ENCODE data around the gene FAAH.

The FAAH gene

GRCh38 chr1:46423574-46424240 is 29.6 kb downstream of the FAAH start:
- DNase-seq = no peak

- no peak for DNase-seq
These were observed 30.6 kb downstream of the FAAH start for GRCh38 chr1:46424730-46425129.

DNA sequence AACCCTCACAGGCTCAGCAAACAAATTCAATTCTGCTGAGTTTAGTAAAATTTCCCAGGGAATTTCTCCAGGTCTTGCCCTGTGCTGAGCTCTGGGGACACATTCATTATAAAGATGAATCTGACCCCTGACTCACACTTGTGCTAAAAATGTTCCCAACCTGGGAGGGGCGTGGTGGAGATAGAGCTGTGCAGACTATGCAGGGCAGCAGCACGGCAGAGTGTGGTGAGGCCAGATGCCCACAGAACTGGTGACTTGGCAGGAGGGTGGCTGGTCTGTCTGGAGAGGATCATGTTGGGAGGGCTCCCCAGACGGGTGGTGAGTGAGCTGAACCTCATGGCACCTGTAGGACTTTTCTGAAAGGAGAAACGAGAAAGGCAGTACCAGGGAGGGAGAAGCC is 31.6 kb downstream of the FAAH start:
- DNase-seq = no peak

DNA sequence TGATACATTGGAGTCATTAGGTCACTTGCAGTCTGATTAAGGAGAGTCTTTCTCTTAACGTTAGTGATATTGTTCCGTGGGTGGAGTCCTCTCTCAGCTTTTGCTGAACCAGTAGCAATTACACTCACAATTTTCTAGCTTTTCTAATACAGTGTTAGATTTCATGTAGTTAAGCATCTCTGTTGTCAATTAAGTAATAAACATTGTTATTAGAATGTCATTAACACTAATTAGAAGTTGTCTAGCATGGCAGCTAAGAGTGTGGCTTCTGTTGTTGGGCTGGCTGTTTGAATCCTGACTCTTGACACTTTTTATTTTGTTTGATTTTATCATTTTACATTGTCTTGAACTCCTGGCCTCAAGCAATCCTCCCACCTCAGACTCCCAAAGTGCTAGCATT is 33.4 kb downstream of the FAAH start:
- DNase-seq = no peak

DNA sequence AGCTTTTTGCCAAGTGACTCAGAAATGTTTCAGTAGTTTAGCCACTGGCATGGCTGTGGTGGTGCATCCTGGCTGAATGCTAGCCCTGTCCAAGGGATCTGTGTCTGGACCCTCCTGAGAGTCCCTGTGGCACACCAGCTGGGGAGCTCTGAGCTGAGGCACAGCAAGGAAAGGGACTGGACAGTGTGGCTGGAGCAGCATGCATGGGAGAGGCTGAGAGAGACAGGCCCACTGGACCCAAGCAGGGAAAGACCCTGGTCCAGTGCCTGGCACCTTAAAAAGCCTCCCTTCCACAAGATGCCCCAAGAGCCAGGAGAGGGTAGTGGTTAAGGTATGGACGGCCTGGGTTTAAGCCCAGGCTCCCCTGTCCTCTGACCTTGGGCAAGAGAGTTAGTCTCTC is 35.3 kb downstream of the FAAH start:
- no peak for DNase-seq

- DNase-seq = no peak
These were observed 37.6 kb downstream of the FAAH start for GRCh38 chr1:46431695-46432094.

GRCh38 chr1:46432781-46433327 is 38.7 kb downstream of the FAAH start:
- DNase-seq = no peak

GRCh38 chr1:46434358-46434757 is 40.2 kb downstream of the FAAH start:
- DNase-seq = no peak

DNA sequence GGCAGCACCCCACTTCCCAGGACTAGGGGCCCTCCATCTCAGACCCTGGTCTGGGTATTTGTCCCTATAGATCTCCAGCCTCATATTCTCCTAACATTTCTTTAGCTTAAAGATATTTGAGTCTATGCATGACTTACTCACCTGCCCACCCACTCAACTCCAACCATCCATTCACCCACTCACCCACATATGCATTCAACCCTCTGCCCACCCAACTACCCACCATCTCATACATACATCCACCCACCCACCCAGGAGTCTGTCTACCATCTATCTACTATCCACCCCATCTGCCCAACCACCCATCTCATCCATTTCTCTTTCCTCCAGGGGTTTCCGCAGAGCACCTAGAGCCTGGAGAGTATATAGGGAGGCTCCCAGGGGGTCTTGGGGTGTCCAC is 42.7 kb downstream of the FAAH start:
- DNase-seq = no peak

- no peak for DNase-seq
These were observed 43.6 kb downstream of the FAAH start for GRCh38 chr1:46437723-46438122.

- no peak for DNase-seq
These were observed 44.2 kb downstream of the FAAH start for GRCh38 chr1:46438346-46438745.

DNA sequence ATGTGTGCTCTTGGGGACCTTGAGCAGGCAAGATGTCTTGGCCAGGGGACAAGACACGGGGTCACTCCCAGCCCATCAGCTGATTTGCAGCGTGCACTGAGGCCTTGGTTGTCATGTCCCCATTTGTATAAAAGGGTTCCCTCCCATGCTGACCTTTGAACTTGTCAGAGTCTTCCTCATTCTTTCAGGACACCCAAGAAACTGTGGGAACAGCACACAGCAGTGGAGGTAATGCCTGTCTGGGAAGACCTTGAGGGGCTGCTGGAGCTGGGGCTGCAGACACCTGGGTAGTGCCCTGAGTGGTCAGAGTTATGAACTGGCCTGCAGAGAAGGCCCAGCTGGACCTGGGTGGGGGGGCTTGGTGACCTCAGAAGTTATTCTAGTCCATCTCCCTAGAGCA is 46.4 kb downstream of the FAAH start:
- no peak for DNase-seq

DNA sequence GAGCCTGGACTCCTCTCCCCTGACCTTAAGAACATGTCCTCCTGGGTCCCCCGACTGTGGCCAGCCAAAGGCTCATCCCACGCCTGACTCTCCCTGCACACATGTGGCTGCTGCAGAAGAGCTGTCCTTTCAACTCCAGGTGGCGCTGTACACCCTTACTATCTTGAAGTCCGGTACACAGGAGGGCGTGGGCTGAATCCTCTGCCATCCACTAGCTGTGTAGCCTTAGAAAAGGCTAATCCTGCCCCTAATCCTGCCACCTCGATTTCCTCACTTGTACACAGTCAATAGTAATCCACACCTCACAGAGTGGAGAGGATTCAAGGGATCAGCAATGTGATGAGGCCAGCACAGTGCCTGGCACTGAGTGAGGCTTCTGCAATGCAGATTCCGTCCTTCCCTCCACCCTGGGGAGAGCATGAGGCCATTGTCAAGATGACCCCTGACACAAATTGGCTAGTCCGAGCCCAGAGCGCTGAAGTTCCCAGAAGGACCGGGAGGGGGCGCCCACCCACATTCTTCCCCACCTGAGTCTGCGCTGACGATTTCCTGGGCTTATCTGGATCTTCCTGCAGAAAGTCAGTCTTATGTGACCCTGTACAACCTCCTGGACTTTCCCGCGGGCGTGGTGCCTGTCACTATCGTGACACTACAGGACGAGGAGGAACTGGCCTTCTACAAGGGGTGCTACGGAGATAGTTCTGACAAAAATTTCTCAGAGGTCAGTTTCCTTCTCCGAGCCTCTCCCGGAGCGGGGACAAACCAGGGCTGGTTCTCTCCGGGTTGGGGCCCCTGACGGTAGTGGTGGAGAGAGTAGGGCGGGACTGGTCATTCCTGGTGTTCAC is 48.4 kb downstream of the FAAH start:
- peak; percentile 77 to 90 for DNase-seq

DNA sequence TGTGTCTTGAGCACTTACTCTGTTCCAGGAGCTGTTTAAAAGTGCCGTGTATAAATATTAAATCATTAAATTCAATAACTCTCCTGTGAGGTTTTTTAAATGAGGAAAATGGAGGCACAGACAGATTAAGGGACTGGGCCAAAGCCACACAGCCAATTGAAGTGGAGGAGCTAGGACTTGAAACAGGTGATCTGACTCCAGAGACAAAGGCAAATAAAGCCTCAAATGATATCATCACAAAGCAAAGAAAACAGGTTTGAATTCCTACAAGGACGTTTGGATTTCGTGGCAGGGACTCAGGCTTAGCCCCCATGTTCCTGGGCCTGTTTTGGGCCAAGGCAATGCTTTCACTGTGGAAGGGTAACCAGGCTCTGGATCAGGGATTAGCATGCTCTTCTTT is 50.3 kb downstream of the FAAH start:
- DNase-seq = no peak

DNA sequence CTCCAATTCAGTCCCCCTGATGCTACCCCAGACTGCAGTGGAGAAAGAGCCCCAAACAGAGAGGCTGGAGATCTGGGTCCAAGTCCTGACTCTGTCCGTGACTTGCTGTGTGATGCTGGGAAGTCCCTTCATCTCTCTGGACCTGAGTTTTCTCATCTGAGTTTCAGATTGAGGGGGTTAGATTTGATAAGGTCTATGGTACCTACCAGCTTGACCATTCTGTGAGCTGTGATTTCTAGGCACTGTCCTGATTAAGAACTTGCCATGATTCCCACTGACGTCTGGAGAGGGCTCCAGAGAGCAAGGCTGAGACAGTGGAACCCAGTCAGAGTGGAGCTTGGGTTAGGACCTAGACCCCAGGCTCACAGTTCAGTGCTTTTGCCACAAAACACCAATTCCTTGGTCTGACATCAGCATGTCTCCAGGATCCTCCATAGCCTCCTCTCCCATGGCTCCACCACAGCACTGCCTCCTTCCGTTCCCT is 51.7 kb downstream of the FAAH start:
- DNase-seq = no peak

- peak; percentile 71 to 92 for DNase-seq
These were observed 52.8 kb downstream of the FAAH start for GRCh38 chr1:46446646-46447498.

DNA sequence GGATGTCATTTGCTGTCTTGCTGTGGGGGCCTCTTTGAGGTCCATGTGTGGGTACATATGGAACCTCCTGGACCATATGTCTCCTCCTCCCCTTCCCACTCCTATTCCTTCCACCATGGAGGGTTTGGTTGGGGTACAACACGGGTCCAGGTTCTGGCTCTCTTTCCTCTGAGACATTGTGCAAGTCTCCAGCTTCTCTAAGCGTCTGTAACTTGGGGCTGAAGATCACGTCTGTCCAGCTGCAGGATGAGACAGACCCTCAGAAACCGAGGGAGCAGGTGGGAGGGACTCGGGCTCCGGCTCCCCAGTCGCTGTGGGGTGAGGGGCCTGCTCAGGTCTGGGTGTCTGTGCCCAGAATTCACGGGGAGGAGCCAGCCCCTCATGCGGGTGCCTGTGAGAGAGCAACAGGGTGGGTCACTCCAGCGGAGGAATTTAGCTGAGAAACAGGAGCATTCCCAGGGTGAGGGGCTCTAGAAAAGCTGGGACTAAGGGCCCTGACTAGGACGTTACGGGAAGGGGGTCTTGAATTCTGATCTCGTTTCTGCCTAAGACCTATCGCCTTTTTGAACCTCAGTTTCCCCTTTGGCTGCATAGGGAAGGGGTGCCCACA is 53.5 kb downstream of the FAAH start:
- no peak for DNase-seq

DNA sequence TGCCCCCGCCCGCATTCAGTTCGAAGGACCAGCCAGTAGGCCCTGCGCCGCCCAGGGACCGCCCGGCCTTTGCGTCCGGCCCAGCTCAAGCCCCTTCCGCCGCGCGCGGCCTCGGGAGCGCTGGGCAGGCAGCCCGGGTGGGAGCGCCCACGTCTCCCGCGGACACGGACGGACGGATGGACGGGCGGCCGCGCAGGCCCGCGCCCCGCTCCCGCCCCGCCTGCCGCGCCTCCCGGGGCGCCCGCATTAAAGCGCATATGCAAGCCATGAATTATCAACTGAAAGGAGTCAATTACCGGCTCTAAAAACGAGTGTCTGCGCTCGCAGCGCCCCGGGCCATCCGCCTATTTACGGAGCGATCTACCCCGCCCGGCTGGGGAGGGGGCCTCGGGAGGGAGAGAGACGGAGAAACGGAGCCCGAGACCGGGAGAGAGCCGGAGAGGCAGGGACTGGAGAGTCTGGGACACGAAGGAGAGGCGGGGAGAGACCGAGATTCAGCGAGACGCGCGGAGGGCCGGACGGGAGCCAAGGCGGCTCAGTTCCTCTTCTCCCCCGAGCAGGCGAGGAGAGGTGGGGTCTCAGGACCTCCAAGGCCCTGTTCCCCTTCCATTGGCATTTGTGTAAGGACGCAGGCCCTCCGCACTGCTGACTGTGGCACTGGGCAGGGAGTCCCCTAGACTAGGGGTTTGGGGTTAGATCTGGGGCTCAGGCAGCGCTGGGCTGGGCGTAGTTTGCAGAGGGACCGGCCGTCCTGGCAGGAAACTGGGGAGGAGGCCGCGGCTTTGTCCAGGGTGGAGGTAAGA is 54.2 kb downstream of the FAAH start:
- peak in 1 of 2 experiments; percentile 51 for DNase-seq

- DNase-seq = no peak
These were observed 55.4 kb downstream of the FAAH start for GRCh38 chr1:46449223-46450159.

DNA sequence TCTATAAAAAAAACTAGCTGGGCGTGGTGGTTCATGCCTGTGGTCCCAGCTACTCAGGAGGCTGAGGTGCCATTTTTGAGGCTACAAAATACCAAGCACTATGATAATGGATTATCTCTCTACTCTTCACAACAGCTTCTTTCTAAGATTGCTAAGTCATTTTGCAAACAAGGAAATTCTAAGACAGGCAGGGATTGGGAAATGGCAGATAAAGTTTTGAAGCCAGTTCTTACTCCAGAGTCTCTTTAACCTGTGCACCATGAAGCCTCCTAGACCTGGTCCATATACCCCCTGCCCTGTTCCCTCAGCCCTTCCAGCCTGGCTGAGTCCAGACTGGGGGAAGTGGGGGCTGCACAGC is 56.0 kb downstream of the FAAH start:
- DNase-seq = no peak

Measured in NCI-H526 (cell line).